ENCODE results near the gene NPM3.
A peak's percentile ranks its signal among the peaks of the same experiment; 100 is the strongest.

NPM3 gene, protein sequence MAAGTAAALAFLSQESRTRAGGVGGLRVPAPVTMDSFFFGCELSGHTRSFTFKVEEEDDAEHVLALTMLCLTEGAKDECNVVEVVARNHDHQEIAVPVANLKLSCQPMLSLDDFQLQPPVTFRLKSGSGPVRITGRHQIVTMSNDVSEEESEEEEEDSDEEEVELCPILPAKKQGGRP

DNA sequence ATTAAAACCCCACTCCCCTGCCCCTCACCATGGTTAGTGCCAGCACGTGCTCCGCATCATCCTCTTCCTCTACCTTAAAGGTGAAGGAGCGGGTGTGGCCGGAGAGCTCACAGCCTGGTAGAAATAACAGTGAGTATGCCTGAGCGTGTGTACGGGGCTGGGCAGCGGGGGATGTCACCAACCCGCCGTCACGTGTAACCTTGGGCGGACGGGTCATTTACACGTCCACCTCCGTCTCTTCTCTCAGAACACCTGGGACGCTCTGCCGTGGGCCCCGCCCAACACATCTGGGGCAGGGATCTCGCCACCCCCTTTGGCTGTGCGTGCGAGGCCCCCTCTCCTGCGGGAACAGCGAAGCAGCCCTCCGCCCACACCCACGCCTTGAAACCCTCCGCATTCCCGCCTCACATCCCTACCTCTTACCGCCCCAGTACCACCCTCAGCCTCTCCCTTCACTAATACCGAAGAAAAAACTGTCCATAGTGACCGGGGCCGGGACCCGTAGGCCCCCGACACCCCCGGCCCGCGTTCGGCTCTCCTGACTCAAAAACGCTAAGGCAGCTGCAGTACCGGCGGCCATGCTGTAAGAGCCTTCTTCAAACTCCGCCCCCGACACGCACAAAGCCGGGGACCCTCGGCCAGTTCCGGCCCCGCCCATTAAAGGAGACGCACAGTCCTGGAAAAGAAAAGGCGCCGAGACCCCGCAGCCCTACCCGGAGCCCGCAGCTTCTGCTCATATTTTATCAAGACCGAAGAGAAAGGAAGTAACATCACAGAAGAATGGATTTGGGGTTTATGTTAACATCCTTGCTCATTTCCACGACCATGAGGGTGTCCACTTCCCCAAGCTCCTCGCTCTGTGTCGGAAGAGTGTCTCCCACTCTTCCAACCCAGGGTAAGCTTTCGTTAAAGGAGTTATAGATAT lies at the start of gene NPM3:
Gene NPM3, minus strand, starts transcription at position 636 of the 925 bp plus-strand sequence. Its CDS starts 56 bp downstream, at position 580.
- DNase-seq (ENCODE audit: low read depth in 2 of 2): peak; percentile 79

DNA sequence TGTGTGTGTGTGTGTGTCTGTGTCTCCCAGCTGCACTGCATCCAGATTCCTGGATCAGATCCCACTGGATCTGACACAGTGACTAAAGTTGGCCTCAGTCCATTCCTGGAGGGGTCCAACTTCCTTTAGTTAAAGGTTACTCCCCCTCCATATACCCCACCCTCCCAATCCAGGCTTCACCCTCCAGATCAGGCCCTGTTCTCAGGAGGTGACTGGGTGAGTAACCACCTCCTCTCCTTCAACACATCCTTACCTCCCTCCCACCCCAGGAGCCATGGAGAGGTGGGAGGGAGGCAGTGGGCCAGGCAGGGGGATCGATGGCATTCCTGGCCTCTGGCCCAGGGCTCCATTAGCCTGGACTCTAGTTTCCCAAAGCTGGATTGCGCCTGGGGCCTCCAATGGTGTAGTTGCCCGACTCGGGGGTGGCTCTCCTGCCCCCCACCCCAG lies 49.1 kb upstream of the NPM3 start:
- DNase-seq (ENCODE audit: low read depth in 2 of 2): no peak

DNA sequence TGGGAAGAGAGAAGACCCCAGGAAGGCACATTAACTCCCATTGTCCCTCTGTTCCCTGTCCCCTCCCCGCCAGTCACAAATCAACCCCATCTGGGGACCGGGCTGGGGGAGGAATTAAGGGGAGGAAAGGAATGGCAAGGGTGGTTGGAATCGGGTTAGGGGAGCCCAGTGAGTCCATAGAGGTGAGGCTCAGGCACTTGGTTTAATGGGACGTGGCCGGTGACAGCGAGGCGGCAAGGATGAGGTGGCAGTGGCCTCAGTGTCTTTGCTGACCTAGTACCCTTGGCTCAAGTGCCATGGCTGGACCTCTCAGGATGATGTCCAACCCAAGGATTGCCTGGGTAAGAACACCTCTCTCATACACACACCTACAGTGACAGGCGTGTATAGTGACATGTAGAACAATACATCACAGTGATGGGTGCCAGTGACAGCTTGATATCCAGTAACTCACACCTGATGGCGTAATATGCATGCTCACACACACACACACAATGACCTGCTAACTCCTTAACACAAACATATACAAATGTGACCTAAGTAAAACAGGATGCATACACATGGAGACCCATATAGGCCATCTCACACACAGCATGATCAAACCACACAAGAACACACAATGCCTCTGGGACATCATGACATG lies 48.0 kb upstream of the NPM3 start:
- no peak for DNase-seq (ENCODE audit: low read depth in 2 of 2)

DNA sequence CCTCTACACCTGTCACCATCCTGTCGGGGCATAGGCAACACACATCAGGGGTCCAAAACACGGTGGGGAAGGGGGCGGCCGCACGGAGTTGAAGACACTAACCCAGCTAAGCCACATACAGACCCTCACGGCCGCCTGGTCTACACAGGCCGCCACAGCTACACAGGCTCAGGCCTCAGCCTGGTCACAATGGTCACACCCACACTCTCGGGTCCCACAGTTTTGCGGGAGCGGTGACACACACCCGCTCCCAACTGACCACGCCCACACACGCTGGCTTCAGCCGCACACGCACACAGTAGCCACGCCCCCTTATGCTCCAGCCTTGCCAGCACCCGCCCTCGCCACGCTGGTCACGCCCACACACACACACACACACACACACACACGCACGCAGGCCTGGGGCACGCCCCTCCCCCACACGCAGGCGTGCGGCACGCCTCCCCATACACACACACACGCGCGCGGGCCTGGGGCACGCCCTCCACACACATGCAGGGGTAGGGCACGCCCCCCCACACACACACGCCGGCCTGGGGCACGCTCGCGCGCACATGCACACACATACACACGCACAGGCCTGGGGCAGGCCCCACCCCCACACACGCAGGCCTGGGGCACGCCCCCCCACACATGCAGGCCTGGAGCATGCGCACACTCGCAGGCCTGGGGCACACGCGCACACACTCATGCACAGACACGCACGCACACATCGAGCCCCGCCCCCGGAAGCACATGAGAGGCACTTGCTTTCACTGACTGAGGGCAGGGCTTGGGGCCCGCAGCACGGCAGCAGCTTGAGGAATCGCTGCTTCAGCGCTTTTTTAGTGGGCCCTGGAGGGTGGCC lies 47.3 kb upstream of the NPM3 start:
- DNase-seq (ENCODE audit: low read depth in 2 of 2): peak; percentile 90

DNA sequence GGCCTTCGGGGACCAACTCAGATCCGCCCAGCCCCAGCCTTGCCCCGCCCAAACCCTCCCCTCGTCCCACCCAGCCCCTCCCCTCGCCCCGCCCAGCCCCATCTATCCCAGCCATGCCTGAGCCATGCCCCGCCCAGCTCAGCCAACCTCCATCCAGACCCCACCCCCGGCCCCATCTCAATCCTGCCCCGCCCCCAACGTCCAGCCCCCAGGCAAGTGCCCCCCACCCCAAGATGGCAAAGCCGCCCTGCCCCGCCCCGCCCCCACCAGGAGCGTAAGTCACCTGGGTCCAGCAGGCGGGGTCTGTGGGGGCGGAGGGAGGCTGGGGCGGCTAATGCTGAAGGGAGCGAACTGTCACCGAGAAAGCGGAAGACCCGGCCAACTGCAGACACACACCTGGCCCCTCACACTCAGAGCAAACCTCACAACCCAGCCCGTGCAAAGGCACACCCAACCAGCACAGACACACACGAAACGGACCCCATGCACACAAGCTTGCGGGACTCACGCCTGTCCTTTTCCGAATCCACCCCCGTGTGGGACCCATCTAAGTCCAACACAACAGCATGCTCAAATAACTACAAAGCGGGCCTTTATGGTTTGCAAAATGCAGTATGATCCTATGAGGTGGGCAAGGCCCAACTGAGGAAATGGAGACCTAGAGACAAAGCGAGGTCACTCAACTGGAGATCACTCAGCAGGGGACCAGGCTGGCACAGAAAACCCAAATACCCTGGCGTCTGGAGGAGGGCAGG lies 46.5 kb upstream of the NPM3 start:
- DNase-seq (ENCODE audit: low read depth in 2 of 2): peak; percentile 46 to 59

DNA sequence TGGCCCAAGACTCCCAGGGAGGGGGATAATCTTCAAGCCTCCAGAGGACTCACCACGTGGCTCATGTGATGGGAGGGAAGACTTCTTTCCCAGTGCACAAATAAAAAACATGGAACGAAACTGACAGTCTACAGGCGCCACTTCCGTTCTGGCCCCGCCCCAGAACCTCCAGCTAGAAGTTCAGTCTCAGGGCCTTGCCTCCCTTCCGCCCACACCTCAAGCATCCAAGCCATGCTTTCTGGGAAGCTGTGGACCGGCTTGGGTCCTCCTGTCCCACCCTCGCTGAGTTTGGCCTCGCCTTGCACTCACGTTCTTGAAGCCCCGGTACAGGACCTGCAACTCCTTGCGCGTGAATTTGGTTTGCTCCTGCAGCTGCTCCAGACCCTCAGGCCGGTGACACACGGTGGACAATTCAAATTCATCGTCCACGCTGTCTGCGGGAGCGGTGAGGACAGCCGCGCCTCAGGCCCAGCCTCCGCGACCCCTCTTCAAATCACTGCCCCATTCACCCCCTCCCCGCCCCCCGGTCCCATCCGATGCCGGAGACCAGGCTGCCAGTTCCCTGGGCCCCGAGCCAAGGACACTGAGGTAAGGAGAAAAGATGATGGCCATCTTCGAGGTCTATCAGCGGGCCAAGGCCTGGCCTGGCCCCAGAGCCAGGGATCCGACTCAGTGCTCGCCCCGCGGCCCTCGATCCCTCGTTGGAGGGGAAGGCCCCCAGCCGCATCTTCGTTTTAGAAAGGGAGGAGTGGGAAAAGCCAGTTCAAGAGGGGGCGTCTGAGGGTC lies 45.7 kb upstream of the NPM3 start:
- no peak for DNase-seq (ENCODE audit: low read depth in 2 of 2)

DNA sequence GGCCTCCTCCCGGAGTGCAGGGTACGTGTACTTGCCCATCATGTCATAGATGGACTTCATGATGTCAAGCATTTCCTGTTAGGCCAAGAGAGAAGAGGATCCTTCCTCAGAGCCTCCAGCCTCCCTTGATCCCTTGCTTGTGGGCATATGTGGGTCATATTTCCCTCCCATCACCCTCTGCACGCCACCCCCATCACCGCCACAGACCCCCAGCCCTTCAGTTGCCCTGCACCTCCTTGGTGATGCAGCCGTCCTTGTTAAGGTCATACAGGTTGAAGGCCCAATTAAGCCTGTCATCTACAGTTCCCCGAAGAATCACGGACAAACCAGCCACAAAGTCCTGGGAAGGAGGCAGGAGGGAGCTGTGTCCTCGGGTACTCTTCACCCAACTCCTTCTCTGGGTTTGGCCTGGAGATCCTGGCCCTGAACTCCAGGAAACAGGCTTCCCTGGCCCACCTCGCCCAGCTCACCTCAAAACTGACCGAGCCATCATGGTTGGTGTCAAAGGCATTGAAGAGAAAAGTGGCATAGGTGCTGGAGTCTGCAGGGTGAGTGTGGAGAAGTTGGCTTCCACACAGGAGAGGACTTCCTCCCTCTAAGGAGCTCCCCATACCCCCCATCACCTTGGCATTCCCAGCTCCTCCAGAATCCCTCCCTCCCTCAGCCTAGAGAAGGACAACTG lies 44.8 kb upstream of the NPM3 start:
- DNase-seq (ENCODE audit: low read depth in 2 of 2): no peak

DNA sequence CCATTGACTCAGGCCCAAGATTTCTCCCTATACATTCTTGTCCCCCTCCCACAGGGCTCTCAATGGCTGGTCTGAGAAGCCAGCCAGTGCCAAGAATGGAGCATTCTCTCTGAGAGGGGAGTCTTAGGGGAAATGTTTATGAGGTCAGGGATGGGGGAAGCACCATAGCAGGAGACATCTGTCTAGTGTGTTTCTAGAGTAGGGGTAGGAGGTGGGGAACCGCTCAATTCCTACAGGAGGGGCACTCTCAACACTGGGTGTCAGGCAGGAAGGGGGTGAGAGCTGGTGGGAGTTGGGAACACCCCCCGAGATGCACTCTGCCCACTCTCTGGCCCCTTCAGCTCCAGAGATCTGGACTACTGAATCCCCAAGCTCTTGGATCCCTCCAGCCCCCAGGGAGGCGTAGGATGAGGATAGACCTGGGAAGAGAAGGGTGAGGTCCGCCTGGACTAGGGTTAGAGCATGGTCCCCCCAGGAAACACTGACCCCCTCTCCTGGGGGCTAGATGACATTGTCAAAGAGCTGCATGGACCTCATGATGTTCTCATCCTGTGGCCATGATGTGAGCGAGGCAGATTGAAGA lies 43.7 kb upstream of the NPM3 start:
- no peak for DNase-seq (ENCODE audit: low read depth in 2 of 2)

DNA sequence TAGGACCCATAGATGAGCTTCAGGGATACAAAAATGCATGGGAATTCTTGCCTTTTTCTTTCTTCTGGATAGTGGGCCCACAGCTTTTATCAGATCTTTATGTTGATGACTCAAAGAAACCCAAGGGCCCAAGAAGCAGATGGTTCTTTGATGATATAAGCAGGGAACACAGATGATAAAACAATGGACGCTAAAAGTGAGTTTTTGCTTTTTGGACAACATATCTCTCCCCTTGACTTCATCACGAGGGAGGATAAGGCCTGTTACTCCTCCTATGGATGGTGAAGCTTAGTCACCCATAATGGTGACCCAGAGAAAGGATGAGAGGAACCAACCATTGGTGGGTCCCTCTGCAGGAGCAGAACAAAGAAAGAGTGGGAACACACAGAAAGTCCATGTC lies 41.5 kb upstream of the NPM3 start:
- DNase-seq (ENCODE audit: low read depth in 2 of 2): no peak

DNA sequence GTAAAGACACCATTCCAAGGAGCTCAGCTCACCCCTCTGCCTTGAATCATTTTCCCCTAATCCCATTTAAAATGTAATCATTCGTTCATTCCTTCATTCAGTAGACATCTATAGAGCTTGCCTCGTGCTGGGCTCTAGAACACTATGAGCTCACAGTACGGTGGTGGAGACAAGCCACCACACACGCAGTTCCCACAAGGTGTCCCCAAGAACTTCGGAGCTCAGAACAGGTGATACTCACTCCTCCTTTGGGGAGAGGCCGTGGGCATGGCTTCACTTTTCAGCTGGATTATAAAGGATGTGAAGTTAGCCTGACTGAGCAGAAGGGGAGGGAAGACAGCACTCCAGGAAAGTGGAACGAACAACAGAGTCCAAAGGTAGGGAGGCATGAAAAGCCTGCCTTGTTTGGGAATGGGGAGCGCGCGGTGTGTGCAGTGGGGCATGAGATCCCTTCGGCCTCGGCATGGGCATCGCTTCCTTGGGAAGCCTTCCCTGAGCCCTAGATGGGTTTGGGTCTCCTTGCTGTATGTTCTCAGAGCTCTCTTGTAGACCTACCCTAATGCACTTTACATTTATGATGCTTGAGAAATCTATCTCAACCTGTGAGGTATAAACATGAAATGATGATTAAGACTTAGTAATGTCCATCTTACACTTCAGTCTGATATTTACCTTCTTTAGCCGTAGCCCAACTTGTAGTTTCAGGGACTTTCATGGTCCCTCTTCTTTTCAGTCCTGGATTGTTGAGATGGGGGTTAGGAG lies 35.8 kb upstream of the NPM3 start:
- no peak for DNase-seq (ENCODE audit: low read depth in 2 of 2)

DNA sequence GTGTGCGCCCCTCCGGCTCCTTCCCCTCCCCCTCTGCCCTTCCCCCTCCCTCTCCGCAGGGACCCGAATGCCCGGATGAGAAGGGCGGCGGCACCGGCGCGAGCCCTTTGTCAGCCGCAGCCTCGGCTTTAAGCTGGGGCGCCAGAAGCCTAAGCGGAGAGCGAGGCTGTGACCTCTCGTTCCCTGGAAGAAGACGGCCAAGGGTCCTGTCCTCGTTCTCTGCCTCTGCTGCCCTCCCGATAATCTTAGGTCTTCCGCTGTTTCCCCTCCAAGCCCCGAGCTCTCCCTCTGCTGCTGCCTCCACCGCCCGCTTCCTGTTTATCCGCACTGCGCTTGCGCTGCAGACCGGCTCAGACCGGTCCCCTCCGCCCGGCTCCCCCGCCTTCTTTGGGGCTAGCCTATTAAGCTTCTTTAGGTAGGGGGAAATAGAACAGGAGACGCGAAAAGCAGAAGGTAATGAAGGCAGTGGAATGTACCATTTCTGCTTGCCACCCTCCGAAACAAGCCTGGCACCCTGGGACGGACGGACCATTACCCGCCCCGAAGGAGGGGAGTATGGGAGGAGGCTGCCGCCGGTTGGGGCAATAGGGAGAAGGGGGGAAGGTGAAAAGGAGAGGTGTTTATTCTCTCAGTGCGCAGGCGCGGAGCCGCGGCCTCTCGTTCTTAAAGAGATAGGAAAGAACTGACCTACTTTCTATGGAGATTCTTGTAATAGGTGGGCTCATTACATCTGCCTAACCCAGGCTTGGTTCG lies 35.0 kb upstream of the NPM3 start, which contains the start of gene OGA:
Gene OGA, minus strand, starts transcription at position 326 of the 753 bp plus-strand sequence. CDS start 422 bp downstream, outside the sequence.
- DNase-seq (ENCODE audit: low read depth in 2 of 2): peak; percentile 97 to 99

DNA sequence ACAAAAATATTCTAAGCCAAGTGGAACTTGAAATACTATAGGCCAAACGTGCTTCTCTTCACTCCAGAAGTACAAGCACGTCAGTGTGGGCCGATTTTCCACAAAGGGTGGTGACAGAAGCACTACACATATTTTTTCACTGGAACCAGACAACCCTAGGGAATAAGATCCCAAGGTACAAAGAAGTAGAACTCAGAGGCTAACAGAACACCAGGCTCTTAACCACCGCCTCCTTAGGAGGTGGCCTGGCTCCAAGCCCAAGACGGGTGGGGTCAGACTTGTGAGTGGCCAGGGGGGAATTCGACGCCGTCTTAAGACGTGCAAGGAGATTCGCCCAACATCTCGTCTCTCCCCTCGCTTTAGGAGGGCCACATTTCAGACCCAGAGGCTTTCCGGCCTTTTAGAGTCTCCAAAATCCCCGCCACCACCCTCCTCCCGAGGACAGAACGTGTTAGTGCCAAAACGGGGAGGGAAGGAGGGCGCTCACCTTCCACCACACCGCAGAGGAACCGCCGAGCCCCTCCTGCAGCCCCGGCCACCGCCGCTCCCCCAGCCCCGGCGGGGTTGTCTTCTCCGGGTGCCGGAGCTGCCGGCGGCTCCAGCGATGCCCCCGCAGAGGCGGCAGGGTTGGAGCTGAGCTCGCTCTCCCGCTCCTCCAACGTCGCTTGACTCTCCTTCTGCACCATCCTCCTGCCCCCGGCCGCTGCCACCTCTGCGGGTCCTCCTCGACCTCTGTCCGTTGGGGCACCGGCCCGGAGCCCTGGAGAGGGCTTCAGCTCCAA lies 34.3 kb upstream of the NPM3 start:
- peak in 1 of 2 donors; percentile 21 for DNase-seq (ENCODE audit: low read depth in 2 of 2)

DNA sequence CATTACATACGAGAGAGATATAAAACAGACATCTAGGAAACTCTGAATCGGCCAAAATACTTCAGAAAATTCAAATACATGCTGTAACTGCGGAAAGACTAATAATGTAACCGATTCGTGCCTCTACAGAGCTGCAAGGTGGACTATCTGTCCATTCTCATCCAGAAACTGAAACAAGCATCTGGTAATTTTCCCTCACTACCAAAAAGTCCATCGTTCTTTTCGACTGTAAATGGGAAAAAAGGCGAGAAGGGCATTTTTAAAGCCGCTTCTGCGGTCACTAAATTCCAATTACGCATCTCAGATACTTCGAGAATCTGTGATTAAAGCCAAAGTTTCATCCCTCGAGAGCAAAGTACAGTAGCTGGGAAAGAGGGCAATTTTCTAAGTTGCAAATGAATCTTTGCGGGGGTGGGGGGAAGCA lies 33.7 kb upstream of the NPM3 start:
- DNase-seq (ENCODE audit: low read depth in 2 of 2): no peak

DNA sequence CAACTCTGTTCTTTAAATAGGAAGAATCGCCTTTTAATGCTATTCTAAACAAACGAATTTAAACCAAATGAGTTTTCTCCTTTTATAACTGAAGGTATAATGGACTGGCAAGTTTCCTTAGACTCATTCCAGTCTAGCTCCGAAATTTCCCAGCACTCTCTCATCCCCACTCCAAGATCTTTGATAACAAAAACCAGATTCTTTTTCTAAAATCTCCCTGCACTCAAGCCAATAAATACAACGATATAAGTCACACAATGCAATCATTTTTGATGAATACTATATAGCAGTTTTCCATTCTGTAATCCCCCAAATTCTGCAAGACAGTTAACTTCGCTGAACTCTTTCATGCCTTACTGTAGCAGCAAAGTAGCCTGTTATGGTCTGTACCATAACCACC lies 33.1 kb upstream of the NPM3 start:
- DNase-seq (ENCODE audit: low read depth in 2 of 2): no peak

DNA sequence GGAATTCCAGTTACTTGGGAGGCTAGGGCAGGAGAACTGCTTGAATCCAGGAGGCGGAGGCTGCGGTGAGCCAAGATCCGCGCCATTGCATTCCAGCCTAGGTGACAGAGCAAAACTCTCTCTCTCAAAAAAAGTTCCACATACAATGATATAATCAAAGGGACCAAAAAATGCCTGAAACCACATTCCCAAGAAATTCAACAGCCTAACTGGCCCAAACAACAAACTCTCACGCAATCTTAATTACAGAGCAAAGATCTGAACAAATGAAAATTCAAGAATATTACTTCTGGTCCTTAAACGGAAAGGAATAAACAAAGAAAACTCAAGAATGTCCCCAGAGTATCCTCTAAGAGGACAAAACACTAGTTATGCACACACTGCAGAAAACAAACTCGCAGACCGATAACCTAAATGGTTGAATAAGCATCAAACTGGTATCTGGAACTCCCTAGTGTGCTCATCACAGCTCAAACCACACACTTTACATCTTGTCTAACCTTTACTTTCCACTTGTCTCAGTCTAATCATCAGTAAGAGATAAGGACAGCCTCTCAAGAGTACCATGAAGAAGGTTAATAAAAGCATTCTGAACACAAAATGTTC lies 31.3 kb upstream of the NPM3 start:
- DNase-seq (ENCODE audit: low read depth in 2 of 2): no peak

DNA sequence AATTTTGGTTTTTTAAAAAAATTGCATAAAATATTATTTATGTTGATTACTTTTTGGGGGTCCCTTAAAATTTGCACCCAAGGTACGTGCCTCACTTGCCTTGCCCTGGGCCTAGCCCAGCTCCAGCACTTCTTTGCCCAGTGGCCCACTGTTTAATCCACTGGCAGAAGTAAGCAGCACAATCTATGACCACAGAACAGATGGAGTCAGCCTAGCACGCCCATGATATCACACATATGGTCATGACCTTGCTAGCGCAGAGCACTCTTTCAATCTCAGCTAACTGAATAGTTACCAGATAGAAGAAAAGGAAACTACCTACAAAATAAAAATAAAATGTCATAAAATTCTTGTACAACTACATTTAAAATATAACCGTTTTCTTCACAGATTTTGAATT lies 29.4 kb upstream of the NPM3 start:
- DNase-seq (ENCODE audit: low read depth in 2 of 2): no peak

Data from stimulated activated CD8-positive, alpha-beta memory T cell treated with anti-CD3 and anti-CD28 coated beads, Interleukin-7, amount 100 ng/mL, for 4 hours (primary cell).